ENCODE results near the gene MRPS10. TPM values are rescaled to one million over a fixed set of nuclear protein-coding genes. Genes with fewer than 3 reads are reported as not detected.

Gene MRPS10
- polyA plus RNA-seq, 3 donors: 9.2 to 33.0 (median 31.4) TPM

DNA sequence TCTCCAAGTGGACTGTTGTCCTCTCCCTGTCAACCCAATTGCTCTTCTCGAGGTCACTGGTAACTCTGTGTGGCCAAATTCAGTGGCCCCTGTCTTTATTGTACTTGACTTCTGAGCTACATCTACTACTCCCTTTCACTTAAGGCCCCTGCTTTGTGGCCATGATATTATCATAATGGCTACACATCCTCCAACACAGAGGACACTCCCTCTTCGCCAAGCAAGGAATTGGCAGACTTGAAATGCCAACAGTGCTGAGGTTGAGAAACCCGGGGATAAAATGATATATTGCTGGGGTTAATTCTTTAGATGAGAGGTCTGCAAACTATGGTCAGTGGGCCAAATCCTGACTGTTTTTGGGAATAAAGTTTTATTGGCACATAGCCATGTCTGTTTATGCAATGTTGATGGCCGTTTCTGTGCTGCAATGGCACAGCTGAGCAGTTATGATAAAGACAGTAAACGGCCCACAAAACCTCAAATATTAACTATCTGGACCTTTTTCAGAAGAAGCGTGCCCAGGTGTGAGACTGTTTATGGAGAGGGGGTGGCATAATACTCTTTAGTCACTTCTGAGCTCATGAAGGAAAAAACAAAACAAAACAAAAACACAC is 12.0 kb upstream of the MRPS10 start:
- H3K9me3 ChIP-seq (replicated peaks in 1 of 2; ENCODE audit: control insufficient read depth in 1 of 2, insufficient read depth in 1 of 2, low read length in 2 of 2): no peaks in the 10 kb centered on the region
- H3K4me3 ChIP-seq (replicated peaks in 1 of 3; ENCODE audit: low read depth in 2 of 3, low read length in 3 of 3): no peak overlapping the region
- WGBS (ENCODE audit: insufficient coverage): 100% methylated on average over 2 of the region's 6 CpGs
- no peak overlapping the region for H2AFZ ChIP-seq (ENCODE audit: insufficient read depth, low read depth, low read length, poor library complexity, severe bottlenecking)
- intact Hi-C loops (cut with micrococcal nuclease): loop anchor here in 1 of 2 donors (10.0 kb wide), 1 partner anchor 315 kb away; no protein-coding TSS in a partner anchor
- H3K79me2 ChIP-seq (ENCODE audit: insufficient read depth, low read length): no peaks in the 10 kb centered on the region
- Mint-ChIP-seq H3K4me3 (no peak overlapping the region), H3K27ac (peak overlapping the region in 1 of 7 donors; percentile 1), H3K9me3 (no peaks in the 10 kb centered on the region), H3K36me3 (peaks cover 61 to 76% of the 10 kb centered on the region in 2 donors), H3K4me1 (no peaks in the 10 kb centered on the region), H3K27me3 (ENCODE audit: low read depth in 3 of 3) (no peaks in the 10 kb centered on the region)
- no peak overlapping the region for H3K9ac ChIP-seq (ENCODE audit: insufficient read depth, low read length, poor library complexity, severe bottlenecking)
- no peaks in the 10 kb centered on the region for H3K4me1 ChIP-seq (ENCODE audit: control insufficient read depth in 1 of 2, insufficient read depth in 2 of 2, low read length in 2 of 2)
- H4K20me1 ChIP-seq (ENCODE audit: insufficient read depth, low read length): no peaks in the 10 kb centered on the region
- no peak for DNase-seq
- no peak overlapping the region for H3K4me2 ChIP-seq (replicated peaks; ENCODE audit: extremely low read depth, low read length, poor library complexity, severe bottlenecking)
- H3K27ac ChIP-seq (ENCODE audit: low read depth in 1 of 2, low read length in 2 of 2): no peak overlapping the region
- H3K27me3 ChIP-seq (ENCODE audit: control insufficient read depth in 2 of 2, insufficient read depth in 2 of 2, low read length in 2 of 2): no peaks in the 10 kb centered on the region
- TF ChIP-seq, protein P1, sequence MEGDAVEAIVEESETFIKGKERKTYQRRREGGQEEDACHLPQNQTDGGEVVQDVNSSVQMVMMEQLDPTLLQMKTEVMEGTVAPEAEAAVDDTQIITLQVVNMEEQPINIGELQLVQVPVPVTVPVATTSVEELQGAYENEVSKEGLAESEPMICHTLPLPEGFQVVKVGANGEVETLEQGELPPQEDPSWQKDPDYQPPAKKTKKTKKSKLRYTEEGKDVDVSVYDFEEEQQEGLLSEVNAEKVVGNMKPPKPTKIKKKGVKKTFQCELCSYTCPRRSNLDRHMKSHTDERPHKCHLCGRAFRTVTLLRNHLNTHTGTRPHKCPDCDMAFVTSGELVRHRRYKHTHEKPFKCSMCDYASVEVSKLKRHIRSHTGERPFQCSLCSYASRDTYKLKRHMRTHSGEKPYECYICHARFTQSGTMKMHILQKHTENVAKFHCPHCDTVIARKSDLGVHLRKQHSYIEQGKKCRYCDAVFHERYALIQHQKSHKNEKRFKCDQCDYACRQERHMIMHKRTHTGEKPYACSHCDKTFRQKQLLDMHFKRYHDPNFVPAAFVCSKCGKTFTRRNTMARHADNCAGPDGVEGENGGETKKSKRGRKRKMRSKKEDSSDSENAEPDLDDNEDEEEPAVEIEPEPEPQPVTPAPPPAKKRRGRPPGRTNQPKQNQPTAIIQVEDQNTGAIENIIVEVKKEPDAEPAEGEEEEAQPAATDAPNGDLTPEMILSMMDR (IDR thresholded peaks at IDR 0.05): no peak
- peaks cover 59 to 85% of the 10 kb centered on the region in 2 donors for H3K36me3 ChIP-seq (replicated peaks in 1 of 2; ENCODE audit: control insufficient read depth in 1 of 2, insufficient read depth in 2 of 2, low read length in 2 of 2)

DNA sequence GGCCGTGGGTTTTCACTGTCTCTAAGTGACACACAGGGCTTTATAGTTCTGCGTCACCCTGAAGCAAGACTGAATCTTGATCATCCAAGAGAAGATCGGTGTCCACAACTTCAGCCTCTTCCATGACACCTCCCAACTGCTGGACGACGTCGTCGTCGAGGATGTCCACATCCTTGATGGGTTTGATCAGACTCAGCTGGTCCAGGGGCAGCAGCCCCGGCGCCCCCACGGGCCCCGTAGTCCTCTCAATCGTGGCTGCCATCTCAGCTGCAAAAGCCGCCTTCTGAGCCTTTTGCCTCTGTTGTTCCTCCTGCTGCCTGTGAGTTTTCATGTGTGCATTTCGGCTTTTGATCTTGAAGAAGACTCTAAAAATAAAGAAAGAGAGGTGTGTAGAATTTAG is 10.6 kb upstream of the MRPS10 start:
- Histone ChIP-seq H3K36me3 (replicated peaks in 1 of 2; ENCODE audit: control insufficient read depth in 1 of 2, insufficient read depth in 2 of 2, low read length in 2 of 2) (peaks cover 59 to 72% of the 10 kb centered on the region in 2 donors), H3K79me2 (ENCODE audit: insufficient read depth, low read length) (no peaks in the 10 kb centered on the region), H2AFZ (ENCODE audit: insufficient read depth, low read depth, low read length, poor library complexity, severe bottlenecking) (no peak overlapping the region), H3K9ac (ENCODE audit: insufficient read depth, low read length, poor library complexity, severe bottlenecking) (no peak overlapping the region), H4K20me1 (ENCODE audit: insufficient read depth, low read length) (no peaks in the 10 kb centered on the region), H3K4me2 (replicated peaks; ENCODE audit: extremely low read depth, low read length, poor library complexity, severe bottlenecking) (no peak overlapping the region), H3K27ac (ENCODE audit: low read depth in 1 of 2, low read length in 2 of 2) (no peak overlapping the region), H3K9me3 (replicated peaks in 1 of 2; ENCODE audit: control insufficient read depth in 1 of 2, insufficient read depth in 1 of 2, low read length in 2 of 2) (no peaks in the 10 kb centered on the region), H3K4me3 (replicated peaks in 1 of 3; ENCODE audit: low read depth in 2 of 3, low read length in 3 of 3) (no peak overlapping the region), H3K4me1 (ENCODE audit: control insufficient read depth in 1 of 2, insufficient read depth in 2 of 2, low read length in 2 of 2) (no peaks in the 10 kb centered on the region), H3K27me3 (ENCODE audit: control insufficient read depth in 2 of 2, insufficient read depth in 2 of 2, low read length in 2 of 2) (no peaks in the 10 kb centered on the region)
- Mint-ChIP-seq H3K27me3 (ENCODE audit: low read depth in 3 of 3) (no peaks in the 10 kb centered on the region), H3K4me1 (no peaks in the 10 kb centered on the region), H3K9me3 (no peaks in the 10 kb centered on the region), H3K27ac (no peak overlapping the region), H3K4me3 (no peak overlapping the region), H3K36me3 (peaks cover 56 to 70% of the 10 kb centered on the region in 2 donors)
- no peak for DNase-seq
- intact Hi-C loops (cut with micrococcal nuclease): loop anchor here in 1 of 2 donors (10.0 kb wide), 1 partner anchor 316 kb away; no protein-coding TSS in a partner anchor
- TF ChIP-seq, protein P1 (IDR thresholded peaks at IDR 0.05): no peak
- 94% methylated on average over 15 of the region's 15 CpGs for WGBS (ENCODE audit: insufficient coverage)
